Measurements from ENCODE around the gene C12orf75.
"Not testable (repeated sequence)": the region's sequence is repeated elsewhere in the genome, so short reads cannot be mapped to it uniquely, and the experiment has no call there.

C12orf75 gene

GRCh38 chr12:105330283-105330930, at the start of gene C12orf75:
Gene C12orf75 (plus strand): TSS chr12:105330691. CDS start chr12:105330892, 201 bp downstream.
- peak; percentile 56 for DNase-seq (ENCODE audit: low spot score)

GRCh38 chr12:105280966-105281693, 49.4 kb upstream of the C12orf75 start:
- no peak for DNase-seq (ENCODE audit: low spot score)

DNA sequence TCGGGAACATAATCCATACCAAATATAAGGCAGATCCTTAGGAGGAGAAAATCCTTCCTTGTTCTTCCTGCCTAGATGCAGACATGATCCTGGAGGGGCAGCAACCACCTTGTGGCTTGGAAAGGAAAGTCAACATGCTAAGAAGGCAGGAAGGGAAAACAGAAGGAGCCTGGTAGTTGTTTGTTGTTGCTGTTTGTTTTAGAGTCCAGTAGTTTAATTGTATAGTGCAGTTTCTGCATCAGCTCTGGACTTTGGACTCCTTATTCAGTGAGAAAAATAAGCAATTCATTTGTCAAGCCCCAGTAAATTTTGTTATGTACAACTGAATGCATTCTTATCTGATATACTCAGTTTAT, 48.8 kb upstream of the C12orf75 start:
- no peak for DNase-seq (ENCODE audit: low spot score)

- DNase-seq (ENCODE audit: low spot score) = no peak
Measured at GRCh38 chr12:105285378-105285777, 45.1 kb upstream of the C12orf75 start.

- DNase-seq (ENCODE audit: low spot score) = no peak
Measured at GRCh38 chr12:105287408-105287807, 43.1 kb upstream of the C12orf75 start.

- no peak for DNase-seq (ENCODE audit: low spot score)
Measured at GRCh38 chr12:105288311-105288996, 42.0 kb upstream of the C12orf75 start.

GRCh38 chr12:105289114-105289904, 41.2 kb upstream of the C12orf75 start:
- DNase-seq (ENCODE audit: low spot score) = peak; percentile 60

DNA sequence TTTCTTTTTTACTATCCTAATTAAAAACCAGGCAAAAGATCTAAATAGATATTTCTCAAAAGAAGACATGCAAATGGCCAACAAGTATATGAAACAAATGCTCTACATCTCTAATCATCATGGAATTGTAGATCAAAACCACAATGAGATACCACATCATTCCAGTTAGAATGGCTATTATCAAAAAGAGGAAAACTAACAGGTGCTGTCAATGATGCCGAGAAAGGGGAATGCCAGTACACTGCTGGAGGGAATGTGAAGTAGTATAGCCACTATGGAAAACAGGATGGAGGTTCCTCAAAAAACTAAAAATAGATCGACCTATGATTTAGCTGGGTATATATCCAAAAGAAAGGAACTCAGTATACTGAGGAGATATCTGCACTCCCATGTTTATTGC, 39.0 kb upstream of the C12orf75 start:
- DNase-seq (ENCODE audit: low spot score) = no peak

- peak; percentile 25 for DNase-seq (ENCODE audit: low spot score)
Measured at GRCh38 chr12:105292705-105293104, 37.8 kb upstream of the C12orf75 start.

DNA sequence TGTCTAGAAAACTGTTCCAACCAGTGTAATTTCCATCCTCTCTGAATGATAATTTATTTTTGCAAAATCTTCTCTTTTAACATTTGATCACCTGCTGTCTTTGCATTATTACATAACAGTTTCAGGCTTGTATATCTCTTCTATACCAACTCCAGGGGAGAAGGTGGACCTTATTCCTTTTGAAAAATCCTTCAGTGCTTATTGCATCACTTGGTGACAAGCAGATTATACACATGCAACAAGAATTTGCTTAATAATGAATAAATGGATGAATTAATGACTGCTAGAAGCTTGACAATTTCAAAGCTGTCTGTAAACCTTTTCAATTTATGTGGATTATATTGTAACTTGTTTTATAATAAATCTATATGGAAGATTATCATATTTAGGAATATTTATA, 37.3 kb upstream of the C12orf75 start:
- DNase-seq (ENCODE audit: low spot score) = no peak

DNA sequence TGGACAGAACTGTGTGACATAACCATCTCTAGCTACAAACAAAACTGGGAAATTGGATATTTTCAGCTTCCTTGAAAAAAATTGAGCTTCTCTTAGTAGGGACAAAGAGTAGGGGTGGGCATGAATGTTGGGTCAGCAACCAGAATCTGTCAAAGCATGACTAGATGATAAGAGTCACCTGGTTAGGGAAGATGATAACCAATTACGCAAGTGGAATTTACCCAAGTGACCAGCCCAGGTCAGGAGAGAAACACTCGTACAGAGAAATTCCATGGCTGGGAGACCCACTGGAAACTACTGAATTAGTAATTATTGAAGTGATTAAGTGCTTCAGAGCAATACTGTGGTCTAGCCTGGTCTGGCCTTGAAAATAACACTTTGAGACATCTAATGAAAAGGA, 36.3 kb upstream of the C12orf75 start:
- DNase-seq (ENCODE audit: low spot score) = no peak

- DNase-seq (ENCODE audit: low spot score) = no peak
Measured at GRCh38 chr12:105294886-105295479, 35.5 kb upstream of the C12orf75 start.

DNA sequence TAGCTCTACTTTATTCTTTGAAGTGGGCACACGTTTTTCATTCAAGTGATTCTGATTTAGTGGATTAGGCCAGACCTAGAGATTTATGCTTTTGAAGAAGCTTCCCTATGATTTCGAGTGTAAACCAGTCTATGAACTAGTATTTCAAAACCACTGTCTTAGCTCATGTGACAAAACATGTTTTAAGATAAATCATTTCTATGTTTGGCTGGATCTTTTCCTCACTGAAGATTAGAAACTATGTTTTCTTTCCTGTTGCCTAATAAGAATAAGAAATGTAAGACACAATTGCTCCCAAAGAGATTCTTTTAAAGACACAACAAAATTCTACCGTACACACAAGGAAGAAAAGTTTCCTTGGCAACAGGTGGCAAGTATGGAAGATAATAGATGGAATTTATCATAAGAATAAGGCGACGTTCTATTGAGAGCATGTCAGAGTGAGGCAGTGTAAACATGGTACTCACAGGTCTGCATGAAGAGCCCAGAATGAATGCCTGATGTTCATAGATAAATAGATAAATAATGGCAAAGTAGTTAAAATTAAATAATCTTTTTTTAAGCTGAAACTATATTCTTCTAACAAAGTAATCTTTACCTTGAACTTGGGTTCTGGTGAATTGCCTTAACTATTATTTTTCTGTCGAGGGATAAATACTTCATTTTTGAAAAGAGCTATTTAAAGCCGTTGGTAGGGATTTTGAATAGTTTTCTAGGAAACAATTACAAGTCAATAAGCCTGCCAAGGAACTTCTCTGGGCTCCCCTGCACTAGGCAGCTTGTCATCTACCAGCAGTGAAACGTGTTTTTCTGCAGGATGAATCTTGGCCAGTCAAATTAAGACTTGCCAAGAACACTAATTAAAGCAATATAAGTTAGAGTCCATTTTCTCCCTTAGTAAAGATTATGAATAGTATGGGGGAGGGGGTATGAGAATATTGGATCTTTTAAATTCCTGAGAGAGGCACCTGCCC, 34.1 kb upstream of the C12orf75 start:
- no peak for DNase-seq (ENCODE audit: low spot score)

GRCh38 chr12:105300883-105301282, 29.6 kb upstream of the C12orf75 start:
- no peak for DNase-seq (ENCODE audit: low spot score)

GRCh38 chr12:105301696-105302095, 28.8 kb upstream of the C12orf75 start:
- DNase-seq (ENCODE audit: low spot score) = no peak

DNA sequence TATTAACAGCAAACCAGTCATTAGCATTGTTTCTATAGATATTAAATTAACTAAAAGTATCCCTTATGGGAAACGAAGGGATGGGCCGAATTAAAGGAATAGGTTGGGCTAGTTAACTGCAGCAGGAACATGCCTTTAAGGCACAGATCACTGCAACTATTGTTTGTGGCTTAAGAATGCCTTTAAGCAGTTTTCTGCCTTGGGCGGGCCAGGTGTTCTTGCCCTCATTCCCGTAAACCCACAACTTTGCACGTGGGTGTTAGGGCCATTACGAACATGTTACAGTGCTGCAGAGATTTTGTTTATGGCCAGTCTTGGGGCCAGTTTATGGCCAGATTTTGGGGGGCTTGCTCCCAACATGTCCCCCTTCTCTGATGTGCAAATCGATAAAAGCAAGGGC, 27.5 kb upstream of the C12orf75 start:
- not testable (repeated sequence) for DNase-seq (ENCODE audit: low spot score)

GRCh38 chr12:105304626-105305025, 25.9 kb upstream of the C12orf75 start:
- not testable (repeated sequence) for DNase-seq (ENCODE audit: low spot score)

DNA sequence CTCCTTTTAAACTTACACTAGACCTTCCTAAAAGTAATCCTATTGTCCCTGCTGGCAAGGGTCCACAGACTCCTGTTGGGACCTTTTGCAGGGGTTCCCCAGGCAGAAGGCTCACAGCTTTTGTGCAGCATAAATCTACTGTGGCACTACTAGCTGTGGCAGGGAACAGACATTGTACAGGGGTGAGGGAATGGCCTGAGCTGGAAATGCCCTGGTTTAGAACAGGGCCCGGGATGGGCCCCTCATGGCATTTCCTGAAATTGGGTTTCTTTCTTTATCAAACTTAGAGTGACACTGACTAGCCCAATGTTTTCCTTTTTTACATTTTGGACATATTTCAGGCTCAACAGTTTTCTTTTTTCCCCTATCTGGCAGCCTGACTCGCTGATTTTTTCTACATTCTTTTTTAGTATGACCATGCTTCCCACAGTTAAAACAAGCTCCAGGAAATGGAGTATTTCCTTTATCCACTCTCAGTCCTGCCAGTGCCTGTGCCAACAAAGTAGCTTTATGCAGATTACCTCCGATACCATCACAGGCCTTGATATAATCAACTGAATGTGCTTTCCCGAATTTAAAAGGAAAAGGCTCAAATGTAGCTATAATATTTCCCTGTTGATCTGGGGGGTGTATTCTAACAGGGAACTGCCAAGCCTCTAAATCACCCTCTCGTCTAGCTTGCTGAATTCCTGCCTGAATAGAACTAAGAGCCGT, 22.7 kb upstream of the C12orf75 start:
- DNase-seq (ENCODE audit: low spot score) = not testable (repeated sequence)

- not testable (repeated sequence) for DNase-seq (ENCODE audit: low spot score)
Measured at GRCh38 chr12:105308839-105309238, 21.7 kb upstream of the C12orf75 start.

- DNase-seq (ENCODE audit: low spot score) = not testable (repeated sequence)
Measured at GRCh38 chr12:105309384-105309783, 21.1 kb upstream of the C12orf75 start.
